Stomach (tissue), 4 donors: ENCODE results near the gene FTSJ3.

ENCODE experiments used
- EP300 ChIP-seq: sonication (generic); formaldehyde crosslinking; IDR thresholded peaks from one replicate; pipeline ENCODE4 v1.6.1; 2017; ENCODE audit warnings: antibody characterized with exemption
- POLR2A ChIP-seq, 4 donors: fragments of 450-650 bp; IDR thresholded peaks; one replicate each; pipeline ENCODE4 v1.6.1; 2016; ENCODE audit warnings: antibody characterized with exemption in 4 of 4, control low read depth in 2 of 4, mild to moderate bottlenecking in 1 of 4, moderate library complexity in 1 of 4
- POLR2AphosphoS5 ChIP-seq, 3 donors: sonication (generic); formaldehyde crosslinking; IDR thresholded peaks; one replicate each; pipeline ENCODE4 v1.6.1; 2016; ENCODE audit warnings: antibody characterized with exemption in 3 of 3
- TF ChIP-seq, protein P1 (sequence below), 7 experiments: fragments of 450-650 bp in 4 of 7; fragments of 200-600 bp in 3 of 7; sonication (generic) in 3 of 7; IDR thresholded peaks; one replicate each; pipeline ENCODE4 v1.5.1; 2016 to 2019; ENCODE audit warnings: antibody characterized with exemption in 7 of 7, control low read depth in 2 of 7, mild to moderate bottlenecking in 1 of 7

- TF ChIP-seq, protein P1, sequence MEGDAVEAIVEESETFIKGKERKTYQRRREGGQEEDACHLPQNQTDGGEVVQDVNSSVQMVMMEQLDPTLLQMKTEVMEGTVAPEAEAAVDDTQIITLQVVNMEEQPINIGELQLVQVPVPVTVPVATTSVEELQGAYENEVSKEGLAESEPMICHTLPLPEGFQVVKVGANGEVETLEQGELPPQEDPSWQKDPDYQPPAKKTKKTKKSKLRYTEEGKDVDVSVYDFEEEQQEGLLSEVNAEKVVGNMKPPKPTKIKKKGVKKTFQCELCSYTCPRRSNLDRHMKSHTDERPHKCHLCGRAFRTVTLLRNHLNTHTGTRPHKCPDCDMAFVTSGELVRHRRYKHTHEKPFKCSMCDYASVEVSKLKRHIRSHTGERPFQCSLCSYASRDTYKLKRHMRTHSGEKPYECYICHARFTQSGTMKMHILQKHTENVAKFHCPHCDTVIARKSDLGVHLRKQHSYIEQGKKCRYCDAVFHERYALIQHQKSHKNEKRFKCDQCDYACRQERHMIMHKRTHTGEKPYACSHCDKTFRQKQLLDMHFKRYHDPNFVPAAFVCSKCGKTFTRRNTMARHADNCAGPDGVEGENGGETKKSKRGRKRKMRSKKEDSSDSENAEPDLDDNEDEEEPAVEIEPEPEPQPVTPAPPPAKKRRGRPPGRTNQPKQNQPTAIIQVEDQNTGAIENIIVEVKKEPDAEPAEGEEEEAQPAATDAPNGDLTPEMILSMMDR (IDR thresholded peaks at IDR 0.05) = no peak
- TF ChIP-seq EP300 = no peak
- TF ChIP-seq POLR2A (IDR thresholded peaks at IDR 0.05) = no peak
- no peak for TF ChIP-seq POLR2AphosphoS5 (IDR thresholded peaks at IDR 0.05)
Observed at GRCh38 chr17:63805591-63805990, 21.9 kb downstream of the FTSJ3 start.
